DMS53 treated with DMSO at 0.1 percent for 48 hours (cell line): ENCODE data around the gene NUBPL.
"Not testable (repeated sequence)": the region's sequence is repeated elsewhere in the genome, so short reads cannot be mapped to it uniquely, and the experiment has no call there.

ENCODE experiments used
- DNase-seq: peaks from one replicate; lab custom pipeline; 2025; ENCODE audit not compliant: unreplicated experiment; lab: John Stamatoyannopoulos, UW

Gene NUBPL

GRCh38 chr14:31802838-31803237, 241.6 kb downstream of the NUBPL start:
- DNase-seq: no peak

DNA sequence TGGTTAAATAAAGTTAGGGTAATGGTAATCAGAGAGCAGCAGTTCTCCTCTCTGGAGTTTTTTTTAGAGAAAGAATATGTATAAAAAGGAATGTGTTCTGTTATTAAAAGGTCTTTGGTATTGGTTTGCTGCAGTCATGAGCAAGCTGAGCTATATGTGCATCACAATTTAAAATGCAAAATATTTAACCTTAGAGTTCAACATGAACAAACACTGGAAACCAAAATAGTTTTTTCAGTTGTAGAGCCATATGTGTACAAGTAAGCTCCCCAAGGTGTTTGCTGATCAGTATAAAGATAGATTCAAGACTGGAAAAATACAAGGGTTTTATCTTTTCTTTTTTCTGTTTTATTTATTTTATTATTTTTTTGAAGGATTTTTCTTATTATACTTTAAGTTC, 245.0 kb downstream of the NUBPL start:
- no peak for DNase-seq

DNA sequence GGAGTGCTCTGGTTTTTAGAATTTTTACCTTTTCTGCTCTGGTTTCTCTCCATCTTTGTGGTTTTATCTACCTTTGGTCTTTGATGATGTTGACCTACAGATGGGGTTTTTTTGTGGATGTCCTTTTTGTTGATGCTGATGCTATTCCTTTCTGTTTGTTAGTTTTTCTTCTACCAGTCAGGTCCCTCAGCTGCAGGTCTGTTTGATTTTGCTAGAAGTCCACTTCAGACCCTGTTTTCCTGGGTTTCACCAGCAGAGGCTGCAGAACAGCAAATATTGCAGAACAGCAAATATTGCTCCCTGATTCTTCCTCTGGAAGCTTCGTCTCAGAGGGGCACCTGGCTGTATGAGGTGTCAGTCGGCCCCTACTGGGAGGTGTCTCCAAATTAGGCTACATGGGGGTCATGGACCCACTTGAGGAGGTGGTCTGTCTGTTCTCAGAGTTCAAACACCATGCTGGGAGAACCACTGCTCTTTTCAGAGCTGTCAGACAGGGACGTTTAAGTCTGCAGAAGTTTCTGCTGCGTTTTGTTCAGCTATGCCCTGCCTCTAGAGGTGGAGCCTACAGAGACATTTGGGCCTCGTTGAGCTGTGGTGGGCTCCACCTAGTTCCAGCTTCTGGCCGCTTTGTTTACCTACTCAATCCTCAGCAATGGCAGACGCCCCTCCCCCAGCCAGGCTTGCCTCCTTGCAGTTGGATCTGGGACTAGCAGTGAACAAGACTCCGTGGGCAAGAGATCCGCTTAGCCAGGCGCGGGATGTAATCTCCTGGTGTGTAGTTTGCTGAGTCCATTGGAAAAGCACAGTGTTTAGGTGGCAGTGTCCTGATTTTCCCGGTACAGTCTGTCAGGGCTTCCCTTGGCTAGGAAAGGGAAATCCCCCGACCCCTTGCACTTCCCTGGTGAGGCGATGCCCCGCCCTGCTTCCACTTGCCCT, 250.8 kb downstream of the NUBPL start:
- not testable (repeated sequence) for DNase-seq

DNA sequence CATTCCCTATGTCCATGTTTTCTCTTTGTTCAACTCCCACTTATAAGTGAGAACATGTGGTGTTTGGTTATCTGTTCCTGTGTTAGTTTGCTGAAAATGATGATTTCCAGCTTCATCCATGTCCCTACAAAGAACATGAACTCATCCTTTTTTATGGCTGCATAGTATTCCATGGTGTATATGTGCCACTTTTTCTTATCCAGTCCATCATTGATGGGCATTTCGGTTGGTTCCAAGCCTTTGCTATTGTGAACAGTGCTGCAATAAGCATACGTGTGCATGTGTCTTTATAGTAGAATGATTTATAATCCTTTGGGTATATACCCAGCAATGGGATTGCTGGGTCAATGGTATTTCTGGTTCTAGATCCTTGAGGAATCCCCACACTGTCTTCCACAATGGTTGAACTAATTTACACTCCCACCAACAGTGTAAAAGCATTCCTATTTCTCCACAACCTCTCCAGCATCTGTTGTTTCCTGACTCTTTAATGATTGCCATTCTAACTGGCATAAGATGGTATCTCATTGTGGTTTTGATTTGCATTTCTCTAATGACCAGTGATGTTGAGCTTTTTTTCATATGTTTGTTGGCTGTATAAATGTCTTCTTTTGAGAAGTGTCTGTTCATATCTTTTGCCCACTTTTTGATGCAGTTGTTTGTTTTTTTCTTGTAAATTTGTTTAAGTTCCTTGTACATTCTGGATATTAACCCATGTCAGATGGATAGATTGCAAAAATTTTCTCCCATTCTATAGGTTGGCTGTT, 252.7 kb downstream of the NUBPL start:
- DNase-seq: not testable (repeated sequence)

GRCh38 chr14:31819281-31819680, 258.1 kb downstream of the NUBPL start:
- DNase-seq: no peak

GRCh38 chr14:31825459-31825858, 264.3 kb downstream of the NUBPL start:
- DNase-seq: no peak

DNA sequence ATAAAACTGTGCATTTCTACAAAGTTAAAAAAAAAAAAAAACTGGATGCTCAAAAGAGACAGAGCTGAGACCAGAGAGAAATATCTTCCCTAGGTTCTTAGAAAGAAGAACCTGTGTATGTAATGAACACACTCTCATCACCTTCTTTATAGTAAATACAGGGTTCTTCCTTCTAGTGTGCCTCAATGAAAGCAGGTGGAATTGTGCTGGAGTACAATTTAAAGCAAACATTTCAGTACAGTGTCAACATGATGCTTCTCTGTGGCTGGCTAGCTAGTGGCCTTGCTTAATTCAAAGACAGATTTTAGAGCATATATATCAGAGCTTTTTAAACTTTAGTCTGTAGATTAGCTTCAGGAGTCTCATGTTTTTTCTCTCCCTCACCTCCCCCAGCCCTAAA, 266.1 kb downstream of the NUBPL start:
- peak; percentile 35 for DNase-seq

GRCh38 chr14:31828946-31829868, 268.0 kb downstream of the NUBPL start:
- DNase-seq: no peak

DNA sequence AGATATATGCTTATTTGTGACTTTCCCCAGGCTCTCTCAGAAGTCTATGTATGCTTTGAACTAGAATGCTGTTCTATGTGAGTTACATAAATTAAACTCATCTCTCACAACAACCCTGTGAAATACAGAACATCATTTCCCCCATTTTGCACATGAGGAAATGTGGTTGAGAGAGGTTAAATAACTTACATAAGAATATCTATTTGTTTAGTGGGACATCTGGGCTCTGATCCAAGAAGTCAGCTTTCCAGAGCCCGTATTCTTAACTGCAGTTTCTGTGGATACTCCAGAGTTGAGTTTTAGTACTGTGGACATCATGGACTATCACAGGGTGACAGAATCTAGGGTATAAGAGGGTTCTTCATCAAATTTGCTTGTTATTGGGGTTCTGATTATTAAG, 273.4 kb downstream of the NUBPL start:
- DNase-seq: no peak

DNA sequence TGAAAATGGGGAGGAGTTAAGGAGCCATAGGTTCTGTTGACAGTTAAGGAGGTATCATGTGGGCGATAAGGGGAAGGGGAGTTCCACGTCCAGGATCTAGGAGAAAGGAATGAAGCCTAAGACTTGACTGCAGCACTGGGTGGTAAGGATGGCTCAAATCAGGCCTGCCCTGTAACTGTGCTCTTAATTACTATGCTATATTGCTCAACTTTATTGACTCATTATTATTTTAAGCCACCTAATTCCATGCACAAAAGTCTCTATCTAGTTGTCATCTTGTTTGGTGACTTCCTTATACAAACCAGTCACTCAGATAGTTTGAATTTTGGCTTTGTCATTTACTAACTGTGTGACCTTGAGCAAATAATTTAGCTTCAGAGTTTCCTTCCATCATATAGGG, 273.8 kb downstream of the NUBPL start:
- no peak for DNase-seq

GRCh38 chr14:31837031-31837430, 275.8 kb downstream of the NUBPL start:
- DNase-seq: no peak

- DNase-seq: no peak
Observed at GRCh38 chr14:31842899-31843298, 281.7 kb downstream of the NUBPL start.

DNA sequence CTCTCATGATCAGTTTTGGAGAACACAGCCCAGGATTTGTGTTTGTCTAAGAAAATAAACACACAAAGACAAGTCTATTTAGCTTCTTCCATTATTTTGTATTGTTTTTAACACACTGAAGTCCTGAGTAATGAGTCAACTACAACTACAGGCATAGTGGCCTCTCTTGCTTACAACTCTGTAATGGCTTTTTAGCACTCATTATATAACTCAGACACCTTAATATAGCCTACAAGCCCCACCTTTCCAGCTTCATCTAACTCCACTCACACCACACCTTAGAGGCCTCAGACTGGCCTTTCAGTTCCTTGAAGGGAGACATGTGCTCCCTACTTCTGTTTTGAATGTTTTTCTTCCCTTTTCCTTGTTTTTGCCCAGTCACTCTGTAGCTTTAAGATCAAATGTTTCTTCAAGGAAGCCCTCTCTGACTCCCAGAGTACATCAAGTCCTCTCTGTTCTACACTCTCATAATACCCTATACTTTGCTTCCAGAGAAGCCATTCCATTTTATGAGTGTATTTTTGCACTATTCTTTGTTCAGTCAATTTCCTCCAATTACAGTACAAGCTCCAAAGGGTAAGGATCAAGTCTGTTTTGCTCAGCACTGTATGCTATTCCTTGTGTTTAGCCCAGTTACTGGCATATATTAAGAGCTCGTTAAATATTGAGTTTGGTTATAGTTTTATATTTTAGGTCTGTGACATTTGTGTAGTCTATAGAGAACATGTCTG, 282.3 kb downstream of the NUBPL start:
- no peak for DNase-seq

DNA sequence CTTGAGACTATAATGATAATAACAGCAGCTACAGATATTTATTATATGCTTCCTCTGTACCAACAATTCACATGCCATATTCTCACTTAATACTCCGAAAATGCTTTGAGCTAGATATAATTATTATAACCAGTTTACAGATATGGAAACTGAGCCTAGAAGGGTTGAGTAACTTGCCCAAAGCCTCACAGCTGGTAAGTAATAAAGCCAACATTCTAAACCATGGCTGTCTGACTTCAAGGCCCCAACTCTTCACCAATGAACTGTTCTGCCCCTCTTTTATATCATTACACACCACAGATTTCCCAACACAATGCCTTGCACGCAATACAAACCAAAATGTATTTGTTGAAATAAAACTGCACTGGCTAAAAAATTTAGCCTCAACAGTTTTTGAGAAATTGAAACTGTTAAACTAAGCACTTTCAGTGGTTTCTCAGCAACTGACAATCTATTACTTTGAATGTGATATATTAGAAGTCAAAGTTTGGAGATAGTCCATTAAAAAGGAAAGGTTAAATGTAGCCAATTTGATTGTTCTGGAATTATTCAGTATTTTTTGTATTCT, 293.4 kb downstream of the NUBPL start:
- DNase-seq: no peak

DNA sequence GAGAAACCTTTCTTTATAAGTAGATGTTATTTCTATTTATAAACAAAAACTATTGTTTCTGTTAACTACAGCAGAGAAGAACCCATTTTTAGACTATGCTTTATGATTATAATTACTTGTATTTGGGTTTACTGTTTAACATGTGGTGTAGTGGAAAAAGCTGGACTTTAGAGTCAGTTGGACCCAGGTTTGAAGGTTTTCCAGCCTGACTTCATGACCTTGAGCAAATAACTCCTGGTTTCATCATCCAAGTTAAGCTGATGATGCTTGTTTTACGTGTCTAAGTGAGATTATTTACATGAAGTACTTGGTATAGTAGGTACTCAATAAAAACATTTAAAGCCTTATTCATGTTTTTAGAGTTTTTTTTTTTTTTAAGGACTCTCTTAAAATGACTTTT, 294.1 kb downstream of the NUBPL start:
- no peak for DNase-seq

GRCh38 chr14:31856003-31856402, 294.8 kb downstream of the NUBPL start:
- DNase-seq: not testable (repeated sequence)

- DNase-seq: peak; percentile 47
Observed at GRCh38 chr14:31858868-31859267, 297.7 kb downstream of the NUBPL start.

GRCh38 chr14:31864937-31865855, 304.0 kb downstream of the NUBPL start:
- DNase-seq: no peak

DNA sequence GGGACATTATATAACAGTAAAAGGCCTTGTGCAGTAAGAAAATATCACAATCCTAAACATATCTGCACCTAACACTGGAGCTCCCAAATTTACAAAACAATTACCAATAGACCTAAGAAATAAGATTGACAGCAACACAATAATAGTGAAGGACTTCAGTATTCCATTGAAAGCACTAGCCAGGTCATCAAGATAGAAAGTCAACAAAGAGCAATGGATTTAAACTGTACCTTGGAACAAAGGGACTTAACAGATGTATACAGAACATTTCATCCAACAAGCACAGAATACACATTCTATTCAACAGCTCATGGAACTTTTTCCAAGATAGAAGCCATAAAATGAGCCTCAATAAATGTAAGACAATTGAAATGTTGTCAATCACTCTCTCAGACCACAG, 306.4 kb downstream of the NUBPL start:
- no peak for DNase-seq
